Mesenchymal stem cell (in vitro differentiated cells and primary cell): ENCODE results near the gene SUGCT.
A peak's percentile ranks its signal among the peaks of the same experiment; 100 is the strongest.

Experiments
- DNase-seq: peaks from one replicate; pipeline ENCODE4 v3.0.0-alpha.2; 2013
- H2AFZ ChIP-seq: one replicate; pipeline ENCODE4 v1.6.1; 2013; ENCODE audit warnings: low read depth, mild to moderate bottlenecking, control low read depth, inconsistent platforms, low read length, moderate library complexity
- H2AK5ac ChIP-seq: 2 replicates; pipeline ENCODE4 v1.6.1; 2013; ENCODE audit warnings: low read length, moderate library complexity, mild to moderate bottlenecking, inconsistent platforms; ENCODE audit not compliant: severe bottlenecking
- H2BK120ac ChIP-seq: one replicate; pipeline ENCODE4 v1.6.1; 2013; ENCODE audit warnings: low read depth, mild to moderate bottlenecking, inconsistent platforms, low read length, moderate library complexity
- H2BK12ac ChIP-seq, 2 experiments: one replicate each; pipeline ENCODE4 v1.6.1; 2013; ENCODE audit warnings: inconsistent platforms in 2 of 2, low read length in 2 of 2, mild to moderate bottlenecking in 2 of 2, moderate library complexity in 2 of 2, control low read depth in 1 of 2
- H2BK15ac ChIP-seq: one replicate; pipeline ENCODE4 v1.6.1; 2013; ENCODE audit warnings: mild to moderate bottlenecking, low read depth, inconsistent platforms; ENCODE audit not compliant: poor library complexity, severe bottlenecking
- H2BK5ac ChIP-seq: 2 replicates; pipeline ENCODE4 v1.6.1; 2013; ENCODE audit warnings: low read depth, mild to moderate bottlenecking, low read length, control low read depth, inconsistent platforms; ENCODE audit not compliant: poor library complexity, severe bottlenecking
- H3K14ac ChIP-seq, 2 experiments: one replicate each; pipeline ENCODE4 v1.6.1; 2013; ENCODE audit warnings: inconsistent platforms in 2 of 2, low read length in 2 of 2, control low read depth in 1 of 2, mild to moderate bottlenecking in 1 of 2, moderate library complexity in 1 of 2
- H3K18ac ChIP-seq, 2 experiments: one replicate each; pipeline ENCODE4 v1.6.1; 2013; ENCODE audit warnings: inconsistent platforms in 2 of 2, low read length in 2 of 2, control low read depth in 1 of 2, low read depth in 1 of 2, mild to moderate bottlenecking in 1 of 2
- H3K23ac ChIP-seq, 2 experiments: one replicate each; pipeline ENCODE4 v1.6.1; 2013; ENCODE audit warnings: inconsistent platforms in 2 of 2, low read length in 2 of 2, mild to moderate bottlenecking in 2 of 2, moderate library complexity in 2 of 2, control low read depth in 1 of 2
- H3K27ac ChIP-seq: 2 replicates; pipeline ENCODE4 v1.5.1; 2013; ENCODE audit warnings: mild to moderate bottlenecking, moderate library complexity, low read length, control low read depth, inconsistent platforms; ENCODE audit not compliant: poor library complexity, severe bottlenecking
- H3K27me3 ChIP-seq, 2 experiments: 2 replicates each; pipeline versions ENCODE4 v1.6.1 to v1.7.0; 2013; ENCODE audit warnings: low read length in 2 of 2, mild to moderate bottlenecking in 2 of 2, moderate library complexity in 2 of 2, control low read depth in 1 of 2, inconsistent platforms in 1 of 2; ENCODE audit not compliant: control insufficient read depth in 1 of 2, insufficient read depth in 1 of 2
- H3K36me3 ChIP-seq, 2 experiments: 2 replicates each; pipeline versions ENCODE4 v1.6.1 to v1.7.0; 2013; ENCODE audit warnings: low read length in 2 of 2, control low read depth in 1 of 2, inconsistent platforms in 1 of 2, low read depth in 1 of 2, mild to moderate bottlenecking in 1 of 2; ENCODE audit not compliant: insufficient read depth in 2 of 2, control insufficient read depth in 1 of 2
- H3K4ac ChIP-seq, 2 experiments: one replicate each; pipeline ENCODE4 v1.6.1; 2013; ENCODE audit warnings: inconsistent platforms in 2 of 2, low read length in 2 of 2, mild to moderate bottlenecking in 2 of 2, moderate library complexity in 2 of 2, control low read depth in 1 of 2, low read depth in 1 of 2
- H3K4me1 ChIP-seq: 2 replicates; pipeline ENCODE4 v1.6.1; 2013; ENCODE audit warnings: low read depth, low read length, control low read depth; ENCODE audit not compliant: control insufficient read depth, insufficient read depth
- H3K4me2 ChIP-seq: 2 replicates; pipeline ENCODE4 v1.6.1; 2013; ENCODE audit warnings: low read length, mild to moderate bottlenecking, inconsistent platforms; ENCODE audit not compliant: poor library complexity, severe bottlenecking
- H3K4me3 ChIP-seq, 2 experiments: 2 replicates each; pipeline versions ENCODE4 v1.5.1 to v1.7.0; 2013; ENCODE audit warnings: low read length in 2 of 2, mild to moderate bottlenecking in 2 of 2, control low read depth in 1 of 2, low read depth in 1 of 2; ENCODE audit not compliant: insufficient read depth in 1 of 2
- H3K79me1 ChIP-seq: replicated peaks from 2 replicates; pipeline ENCODE4 v1.6.1; 2013; ENCODE audit warnings: mild to moderate bottlenecking, control low read depth, low read length, inconsistent platforms; ENCODE audit not compliant: poor library complexity, severe bottlenecking
- H3K9ac ChIP-seq: 2 replicates; pipeline ENCODE4 v1.7.0; 2013; ENCODE audit warnings: mild to moderate bottlenecking, low read length, moderate library complexity
- H3K9me3 ChIP-seq: 2 replicates; pipeline ENCODE4 v1.7.0; 2013; ENCODE audit warnings: mild to moderate bottlenecking, low read length; ENCODE audit not compliant: control insufficient read depth
- H4K8ac ChIP-seq: one replicate; pipeline ENCODE4 v1.6.1; 2013; ENCODE audit warnings: inconsistent platforms, mild to moderate bottlenecking, low read length, moderate library complexity
- H4K91ac ChIP-seq: one replicate; pipeline ENCODE4 v1.6.1; 2013; ENCODE audit warnings: mild to moderate bottlenecking, low read length, inconsistent platforms
- WGBS: methylation state at CpG from one replicate; pipeline ENCODE4 v1.1.7; 2013; ENCODE audit warnings: mixed read lengths; 5-methylcytosine and 5-hydroxymethylcytosine counted together

Gene SUGCT

GRCh38 chr7:40595832-40596231 is 461.0 kb downstream of the SUGCT start:
- Histone ChIP-seq H2BK15ac (no peak overlapping the region), H2AFZ (no peak overlapping the region), H2BK5ac (no peak overlapping the region), H3K4me1 (no peaks in the 10 kb centered on the region), H3K9ac (no peak overlapping the region), H3K4me3 (no peak overlapping the region), H3K18ac (no peak overlapping the region), H2BK120ac (no peak overlapping the region), H3K36me3 (no peaks in the 10 kb centered on the region), H4K8ac (no peak overlapping the region), H3K4me2 (no peak overlapping the region), H3K23ac (no peak overlapping the region), H2BK12ac (no peak overlapping the region), H3K27me3 (no peaks in the 10 kb centered on the region), H3K14ac (no peak overlapping the region), H3K79me1 (no peaks in the 10 kb centered on the region), H4K91ac (no peak overlapping the region), H3K4ac (no peak overlapping the region), H2AK5ac (no peak overlapping the region), H3K9me3 (peaks cover 2% of the 10 kb centered on the region), H3K27ac (no peak overlapping the region)
- no peak for DNase-seq
- no CpG with 5 or more reads among the region's 2 CpGs for WGBS

- H4K8ac ChIP-seq: no peak overlapping the region
- H2AK5ac ChIP-seq: no peak overlapping the region
- no peak overlapping the region for H2BK5ac ChIP-seq
- H3K18ac ChIP-seq: no peak overlapping the region
- no peak for DNase-seq
- no peak overlapping the region for H3K4ac ChIP-seq
- no peak overlapping the region for H2BK12ac ChIP-seq
- no peaks in the 10 kb centered on the region for H3K79me1 ChIP-seq
- H2BK15ac ChIP-seq: no peak overlapping the region
- no peaks in the 10 kb centered on the region for H3K9me3 ChIP-seq
- no peak overlapping the region for H3K14ac ChIP-seq
- H3K27ac ChIP-seq: no peak overlapping the region
- H3K4me2 ChIP-seq: no peak overlapping the region
- no peaks in the 10 kb centered on the region for H3K4me1 ChIP-seq
- no peak overlapping the region for H3K9ac ChIP-seq
- H4K91ac ChIP-seq: no peak overlapping the region
- no peak overlapping the region for H3K23ac ChIP-seq
- no peak overlapping the region for H2AFZ ChIP-seq
- H2BK120ac ChIP-seq: no peak overlapping the region
- H3K36me3 ChIP-seq: no peaks in the 10 kb centered on the region
- H3K4me3 ChIP-seq: no peak overlapping the region
- no peaks in the 10 kb centered on the region for H3K27me3 ChIP-seq
These were observed 462.7 kb downstream of the SUGCT start for GRCh38 chr7:40597517-40597916.

- Histone ChIP-seq H3K4me3 (no peak overlapping the region), H2AFZ (no peak overlapping the region), H2BK5ac (no peak overlapping the region), H3K9ac (no peak overlapping the region), H3K27me3 (no peaks in the 10 kb centered on the region), H3K4me2 (no peak overlapping the region), H3K18ac (no peak overlapping the region), H3K36me3 (no peaks in the 10 kb centered on the region), H3K14ac (no peak overlapping the region), H3K79me1 (no peaks in the 10 kb centered on the region), H2BK15ac (no peak overlapping the region), H3K9me3 (no peaks in the 10 kb centered on the region), H4K91ac (no peak overlapping the region), H3K4me1 (no peaks in the 10 kb centered on the region), H2BK12ac (no peak overlapping the region), H3K4ac (no peak overlapping the region), H2AK5ac (no peak overlapping the region), H3K27ac (no peak overlapping the region), H2BK120ac (no peak overlapping the region), H3K23ac (no peak overlapping the region), H4K8ac (no peak overlapping the region)
- no peak for DNase-seq
- WGBS: 94% methylated on average over 6 of the region's 7 CpGs
These were observed 464.1 kb downstream of the SUGCT start for GRCh38 chr7:40598915-40599314.

- Histone ChIP-seq H3K27me3 (no peaks in the 10 kb centered on the region), H3K4me3 (no peak overlapping the region), H3K9me3 (no peaks in the 10 kb centered on the region), H3K9ac (no peak overlapping the region), H3K36me3 (no peaks in the 10 kb centered on the region), H3K4me1 (peaks cover 2% of the 10 kb centered on the region), H2BK15ac (no peak overlapping the region), H3K14ac (no peak overlapping the region), H3K27ac (no peak overlapping the region), H3K23ac (no peak overlapping the region), H3K4me2 (no peak overlapping the region), H3K18ac (no peak overlapping the region), H3K79me1 (no peaks in the 10 kb centered on the region), H3K4ac (no peak overlapping the region), H2BK12ac (no peak overlapping the region), H2BK120ac (no peak overlapping the region), H2BK5ac (no peak overlapping the region), H2AK5ac (no peak overlapping the region), H2AFZ (no peak overlapping the region), H4K8ac (peak overlapping the region; percentile 66), H4K91ac (no peak overlapping the region)
- DNase-seq: no peak
- 89% methylated on average over 5 of the region's 5 CpGs for WGBS
These were observed 465.0 kb downstream of the SUGCT start for GRCh38 chr7:40599836-40600235.
